HFF-Myc (cell line): ENCODE measurements around the gene DIP2A.

Experiments used
- DNase-seq: peaks from one replicate; pipeline ENCODE4 v3.0.0-alpha.2; 2011; ENCODE audit warnings: low read depth; ENCODE audit errors: extremely low read depth
- H3K4me3 ChIP-seq: replicated peaks from 2 replicates; pipeline ENCODE4 v1.5.1; 2011; ENCODE audit warnings: low read depth, mild to moderate bottlenecking, control low read depth, low read length
- TF ChIP-seq, protein P1 (sequence below): IDR thresholded peaks from 2 replicates; pipeline ENCODE4 v1.5.1; 2012; ENCODE audit warnings: mild to moderate bottlenecking, low read depth, low read length, control low read depth; ENCODE audit errors: missing control alignments

Gene DIP2A

DNA sequence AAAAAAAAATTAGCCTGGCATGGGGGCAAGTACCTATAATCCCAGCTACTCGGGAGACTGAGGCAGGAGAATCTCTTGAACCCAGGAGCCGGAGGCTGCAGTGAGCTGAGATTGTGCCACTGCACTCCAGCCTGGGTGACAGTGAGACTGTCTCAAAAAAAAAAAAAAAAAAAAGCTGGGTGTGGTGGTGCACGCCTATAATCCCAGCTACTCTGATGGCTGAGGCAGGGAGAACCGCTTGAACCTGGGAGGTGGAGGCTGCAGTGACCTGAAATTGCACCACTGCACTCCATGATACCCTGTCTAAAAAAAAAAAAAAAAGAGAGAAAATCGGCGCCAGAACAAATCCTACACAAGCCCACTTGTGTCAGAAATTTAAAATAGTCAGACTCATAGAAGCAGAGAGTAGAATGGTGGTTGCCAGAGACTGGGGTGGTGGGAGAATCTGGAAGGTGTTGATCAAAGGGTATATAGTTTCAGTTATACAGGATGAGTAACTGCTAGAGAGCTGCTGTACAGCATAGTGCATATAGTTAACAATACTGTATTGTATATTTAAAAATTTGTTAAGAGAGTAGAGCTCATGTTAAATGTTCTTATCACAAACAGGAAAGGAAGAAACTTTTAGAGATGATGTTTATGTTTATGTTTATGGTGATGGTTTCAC lies 9.6 kb downstream of the DIP2A start:
- H3K4me3 ChIP-seq, result no peak overlapping the region
- TF ChIP-seq, protein P1, sequence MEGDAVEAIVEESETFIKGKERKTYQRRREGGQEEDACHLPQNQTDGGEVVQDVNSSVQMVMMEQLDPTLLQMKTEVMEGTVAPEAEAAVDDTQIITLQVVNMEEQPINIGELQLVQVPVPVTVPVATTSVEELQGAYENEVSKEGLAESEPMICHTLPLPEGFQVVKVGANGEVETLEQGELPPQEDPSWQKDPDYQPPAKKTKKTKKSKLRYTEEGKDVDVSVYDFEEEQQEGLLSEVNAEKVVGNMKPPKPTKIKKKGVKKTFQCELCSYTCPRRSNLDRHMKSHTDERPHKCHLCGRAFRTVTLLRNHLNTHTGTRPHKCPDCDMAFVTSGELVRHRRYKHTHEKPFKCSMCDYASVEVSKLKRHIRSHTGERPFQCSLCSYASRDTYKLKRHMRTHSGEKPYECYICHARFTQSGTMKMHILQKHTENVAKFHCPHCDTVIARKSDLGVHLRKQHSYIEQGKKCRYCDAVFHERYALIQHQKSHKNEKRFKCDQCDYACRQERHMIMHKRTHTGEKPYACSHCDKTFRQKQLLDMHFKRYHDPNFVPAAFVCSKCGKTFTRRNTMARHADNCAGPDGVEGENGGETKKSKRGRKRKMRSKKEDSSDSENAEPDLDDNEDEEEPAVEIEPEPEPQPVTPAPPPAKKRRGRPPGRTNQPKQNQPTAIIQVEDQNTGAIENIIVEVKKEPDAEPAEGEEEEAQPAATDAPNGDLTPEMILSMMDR, result no peak
- DNase-seq, result no peak

DNA sequence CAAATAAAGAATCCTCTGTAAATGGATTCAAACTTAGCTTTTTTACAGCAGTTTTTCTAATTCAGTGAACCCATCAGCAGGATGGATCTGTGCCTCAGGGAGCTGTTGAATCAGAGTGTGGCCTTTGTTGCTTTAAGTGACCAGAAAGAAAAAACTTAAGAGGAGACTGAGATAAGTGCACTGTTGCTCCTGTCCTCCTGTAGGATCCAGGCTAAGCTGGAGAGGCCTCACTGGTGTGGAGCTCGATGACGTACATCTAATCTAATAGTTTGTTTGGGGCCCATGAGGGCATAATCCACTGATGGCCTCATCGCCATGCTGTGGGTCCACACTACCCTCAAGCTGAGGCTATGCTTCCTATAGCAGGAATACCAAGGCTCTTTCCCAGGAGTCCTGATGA lies 10.6 kb downstream of the DIP2A start:
- no peak overlapping the region for H3K4me3 ChIP-seq
- TF ChIP-seq, protein P1, result no peak
- no peak for DNase-seq

DNA sequence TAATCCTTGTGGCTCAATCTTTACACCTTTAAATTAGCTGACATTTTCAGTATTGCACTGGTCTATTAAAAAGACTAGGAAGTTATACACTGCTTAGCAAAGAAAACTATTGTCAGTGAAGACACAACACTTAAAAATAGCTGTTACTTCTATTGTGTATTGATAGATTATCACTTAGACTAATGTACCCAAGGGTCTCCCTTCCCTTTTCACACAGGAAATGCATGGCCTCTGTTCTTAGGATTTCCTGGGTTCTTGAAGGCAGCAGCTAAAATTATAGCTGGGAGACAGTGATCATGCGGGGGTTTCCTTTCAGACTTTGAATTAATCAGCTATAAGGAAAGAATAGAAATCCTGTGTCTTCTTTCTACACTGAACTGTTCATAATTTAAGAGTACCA lies 12.8 kb downstream of the DIP2A start:
- DNase-seq, result no peak
- no peak overlapping the region for H3K4me3 ChIP-seq
- TF ChIP-seq, protein P1, result no peak

DNA sequence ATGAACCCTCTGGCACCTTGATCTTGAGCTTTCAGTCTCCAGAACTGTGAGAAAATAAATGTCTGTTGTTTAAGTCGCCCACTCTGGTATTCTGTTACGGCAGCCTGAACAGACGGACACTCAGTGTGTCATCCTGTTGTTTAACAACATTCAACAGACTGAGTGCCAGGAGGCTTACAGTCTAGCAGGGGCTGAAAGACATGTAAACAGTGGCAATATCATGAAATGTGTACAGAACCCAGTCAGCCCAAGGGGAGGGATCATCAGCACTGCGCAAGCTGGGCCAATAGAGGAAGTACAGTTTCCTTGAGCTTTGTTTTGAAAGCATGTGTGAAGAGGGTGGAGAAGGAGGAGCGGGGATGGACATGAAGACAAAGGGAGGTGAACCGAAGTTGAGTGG lies 13.6 kb downstream of the DIP2A start:
- no peak overlapping the region for H3K4me3 ChIP-seq
- TF ChIP-seq, protein P1, result no peak
- DNase-seq, result no peak

DNA sequence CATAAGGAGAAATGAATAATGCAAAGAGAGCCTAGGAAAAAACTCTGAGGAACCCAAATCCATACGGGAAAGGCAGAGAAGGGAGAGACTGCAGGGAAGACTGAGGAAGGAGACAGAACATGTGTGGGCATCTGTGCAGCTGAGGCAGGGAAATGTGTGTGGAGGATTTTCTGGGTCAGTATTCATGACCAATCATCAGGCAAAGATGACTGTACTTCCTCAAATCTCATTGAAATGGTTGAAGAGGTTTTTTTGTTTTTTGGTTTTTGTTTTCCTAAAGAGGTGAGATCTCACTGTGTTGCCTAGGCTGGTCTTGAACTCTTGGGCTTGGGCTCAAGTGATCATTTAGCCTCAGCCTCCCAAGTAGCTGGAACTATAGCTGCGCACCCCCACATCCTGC lies 15.7 kb downstream of the DIP2A start:
- DNase-seq, result no peak
- TF ChIP-seq, protein P1, result no peak
- no peak overlapping the region for H3K4me3 ChIP-seq

DNA sequence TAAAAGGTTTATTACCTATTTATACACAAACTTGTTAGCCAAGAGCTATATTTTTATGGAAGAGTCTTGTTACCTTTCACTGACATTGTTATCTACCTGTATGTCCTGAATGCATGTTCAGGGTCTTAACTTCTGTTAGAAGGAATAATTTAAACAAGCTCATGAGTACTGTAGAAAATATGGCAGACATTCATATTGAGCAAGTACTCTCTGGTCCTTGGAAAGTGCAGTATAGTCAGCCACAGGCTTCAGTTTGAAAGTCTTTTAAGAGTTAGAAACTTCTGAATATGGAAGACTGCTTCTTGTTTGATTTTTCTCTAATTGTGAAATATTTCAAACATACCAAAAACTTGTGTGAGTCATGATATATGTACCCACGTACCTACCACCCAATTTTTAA lies 16.6 kb downstream of the DIP2A start:
- no peak overlapping the region for H3K4me3 ChIP-seq
- TF ChIP-seq, protein P1, result no peak
- DNase-seq, result no peak

DNA sequence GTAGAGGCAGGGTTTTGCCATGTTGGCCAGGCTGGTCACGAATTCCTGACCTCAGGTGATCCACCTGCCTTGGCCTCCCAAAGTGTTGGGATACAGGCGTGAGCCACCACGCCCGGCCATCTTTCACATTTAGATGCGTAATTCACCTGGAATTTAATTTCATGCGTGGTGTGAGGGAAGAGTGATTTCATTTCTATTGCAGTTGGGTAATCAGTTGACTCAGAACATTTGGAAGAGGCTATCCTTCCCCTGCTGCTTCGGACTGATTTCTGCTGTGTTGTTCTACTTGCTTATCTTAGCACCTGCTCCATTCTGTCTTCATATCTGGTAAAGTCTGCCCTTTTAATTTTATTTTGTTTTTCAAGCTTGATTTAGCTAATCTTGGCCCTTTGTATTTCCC lies 19.1 kb downstream of the DIP2A start:
- DNase-seq, result no peak
- TF ChIP-seq, protein P1, result no peak
- no peak overlapping the region for H3K4me3 ChIP-seq
